Lung (tissue), 12 donors: ENCODE data around the gene BDH1. TPM values are rescaled to one million over a fixed set of nuclear protein-coding genes. Genes with fewer than 3 reads are reported as not detected.

Experiments used
- ATAC-seq: fragments of 200-7000 bp; cut with Tn5 transposase; one replicate; pipeline ENCODE4 v1.9.1; 2020; ENCODE audit warnings: moderate number of reproducible peaks; ENCODE audit not compliant: insufficient read depth, low FRiP score
- DNase-seq, 3 donors: peaks; one replicate each; pipeline ENCODE4 v3.0.0-alpha.2; 2013 to 2017
- H3K27ac ChIP-seq, 2 donors: one replicate each; pipeline ENCODE4 v1.5.1; 2013; ENCODE audit warnings: mild to moderate bottlenecking in 2 of 2, moderate library complexity in 2 of 2, control low read depth in 1 of 2, inconsistent platforms in 1 of 2, low read depth in 1 of 2, low read length in 1 of 2
- H3K27me3 ChIP-seq, 3 donors: one replicate each; pipeline ENCODE4 v1.5.1; 2013; ENCODE audit warnings: low read length in 2 of 3; ENCODE audit not compliant: control insufficient read depth in 3 of 3, insufficient read depth in 3 of 3
- H3K36me3 ChIP-seq, 4 donors: one replicate each; pipeline ENCODE4 v1.5.1; 2013; ENCODE audit warnings: low read length in 4 of 4, mild to moderate bottlenecking in 1 of 4, moderate library complexity in 1 of 4; ENCODE audit not compliant: control insufficient read depth in 4 of 4, insufficient read depth in 4 of 4
- H3K4me1 ChIP-seq, 5 donors: one replicate each; pipeline ENCODE4 v1.5.1; 2013; ENCODE audit warnings: low read length in 5 of 5, mild to moderate bottlenecking in 2 of 5, moderate library complexity in 1 of 5; ENCODE audit not compliant: control insufficient read depth in 5 of 5, insufficient read depth in 5 of 5
- H3K4me3 ChIP-seq: one replicate; pipeline ENCODE4 v1.5.1; 2013; ENCODE audit warnings: mild to moderate bottlenecking, control low read depth, moderate library complexity
- H3K9ac ChIP-seq, 2 donors: one replicate each; pipeline ENCODE4 v1.5.1; 2013; ENCODE audit warnings: low read length in 2 of 2, control low read depth in 1 of 2; ENCODE audit not compliant: insufficient read depth in 1 of 2
- H3K9me3 ChIP-seq, 4 donors: one replicate each; pipeline ENCODE4 v1.5.1; 2013; ENCODE audit warnings: low read length in 3 of 4, mild to moderate bottlenecking in 1 of 4, moderate library complexity in 1 of 4; ENCODE audit not compliant: control insufficient read depth in 4 of 4, insufficient read depth in 3 of 4
- CTCF ChIP-seq: IDR thresholded peaks from 2 replicates; pipeline ENCODE4 v1.5.1; 2012; ENCODE audit warnings: mild to moderate bottlenecking; ENCODE audit errors: control extremely low read depth, extremely low read depth
- WGBS, 2 donors: extraction: QIAGEN DNeasy Blood & Tissue Kit; methylation state at CpG; one replicate each; pipeline ENCODE4 v1.1.7; 2013; 5-methylcytosine and 5-hydroxymethylcytosine counted together
- polyA plus RNA-seq, 2 donors: library from polyadenylated mRNA; stranded (reverse); fragments of 200-250 nt; gene quantifications; one replicate each; pipeline ENCODE4 v1.2.1, GENCODE V29; 2013
- total RNA-seq, 2 donors: library from RNA; depleted of rRNA in 1 of 2; stranded (reverse); fragments of >200 nt in 1 of 2; gene quantifications; one replicate each; pipeline ENCODE4 v1.2.1, GENCODE V29; 2014 to 2021
- donor health status: control.
- donor health status: control.
- donor health status: Bipolar disorder and iron deficiency.
- donor health status: healthy.
- donor health status: DM: yes; HTN: yes; CAD: no.

The BDH1 gene
- total and polyA plus RNA-seq, 4 donors = 14.3 to 32.8 (median 17.0) TPM

- Histone ChIP-seq H3K27me3 (peaks cover 0 to 11% (median 3%) of the 10 kb centered on the region in 3 donors), H3K36me3 (no peaks in the 10 kb centered on the region), H3K27ac (no peak overlapping the region), H3K9ac (no peak overlapping the region), H3K4me3 (no peak overlapping the region), H3K4me1 (no peaks in the 10 kb centered on the region), H3K9me3 (no peaks in the 10 kb centered on the region)
- no peak for TF ChIP-seq CTCF
- 87 to 91% methylated on average over 6 of the region's 6 CpGs for WGBS, 2 donors
- DNase-seq = no peak
- ATAC-seq = no peak
Measured at GRCh38 chr3:197562398-197563251, 6.9 kb upstream of the BDH1 start.

- H3K4me1 ChIP-seq = no peaks in the 10 kb centered on the region
- no peak for ATAC-seq
- no peak overlapping the region for H3K9ac ChIP-seq
- peaks cover 0 to 18% (median 6%) of the 10 kb centered on the region in 3 donors for H3K27me3 ChIP-seq
- no peak overlapping the region for H3K4me3 ChIP-seq
- no peaks in the 10 kb centered on the region for H3K36me3 ChIP-seq
- no peak for TF ChIP-seq CTCF
- H3K27ac ChIP-seq = no peak overlapping the region
- WGBS, 2 donors = 57 to 66% methylated on average over 5 of the region's 5 CpGs
- no peak for DNase-seq
- no peaks in the 10 kb centered on the region for H3K9me3 ChIP-seq
Measured at GRCh38 chr3:197561926-197562325, 6.2 kb upstream of the BDH1 start.

- Histone ChIP-seq H3K27ac (no peak overlapping the region), H3K4me3 (no peak overlapping the region), H3K4me1 (peaks cover 0 to 7% (median 0%) of the 10 kb centered on the region in 5 donors), H3K9me3 (no peaks in the 10 kb centered on the region), H3K9ac (no peak overlapping the region), H3K36me3 (no peaks in the 10 kb centered on the region), H3K27me3 (peaks cover 0 to 22% (median 11%) of the 10 kb centered on the region in 3 donors)
- 62 to 79% methylated on average over 3 of the region's 3 CpGs for WGBS, 2 donors
- no peak for TF ChIP-seq CTCF
- DNase-seq = no peak
- no peak for ATAC-seq
Measured at GRCh38 chr3:197559651-197560050, 3.9 kb upstream of the BDH1 start.
